ENCODE results near the gene BCKDHB. TPM values are rescaled to one million over a fixed set of nuclear protein-coding genes. Genes with fewer than 3 reads are reported as not detected.

Gene BCKDHB
- total RNA-seq, 1 donor from 2014 or later, result 16.6 TPM

GRCh38 chr6:80357674-80358073 lies 251.2 kb downstream of the BCKDHB start:
- Mint-ChIP-seq H3K27me3 (no peaks in the 10 kb centered on the region), H3K36me3 (ENCODE audit: low read depth) (peaks cover 6% of the 10 kb centered on the region), H3K4me3 (no peak overlapping the region), H3K27ac (no peak overlapping the region), H3K9me3 (no peaks in the 10 kb centered on the region), H3K4me1 (no peaks in the 10 kb centered on the region)
- POLR2A ChIA-PET, result no interaction called here
- intact Hi-C loops (cut with micrococcal nuclease), result no loop called here
- DNase-seq (no peak), ATAC-seq (ENCODE audit: low read depth) (no peak)
- TF ChIP-seq, protein P1, sequence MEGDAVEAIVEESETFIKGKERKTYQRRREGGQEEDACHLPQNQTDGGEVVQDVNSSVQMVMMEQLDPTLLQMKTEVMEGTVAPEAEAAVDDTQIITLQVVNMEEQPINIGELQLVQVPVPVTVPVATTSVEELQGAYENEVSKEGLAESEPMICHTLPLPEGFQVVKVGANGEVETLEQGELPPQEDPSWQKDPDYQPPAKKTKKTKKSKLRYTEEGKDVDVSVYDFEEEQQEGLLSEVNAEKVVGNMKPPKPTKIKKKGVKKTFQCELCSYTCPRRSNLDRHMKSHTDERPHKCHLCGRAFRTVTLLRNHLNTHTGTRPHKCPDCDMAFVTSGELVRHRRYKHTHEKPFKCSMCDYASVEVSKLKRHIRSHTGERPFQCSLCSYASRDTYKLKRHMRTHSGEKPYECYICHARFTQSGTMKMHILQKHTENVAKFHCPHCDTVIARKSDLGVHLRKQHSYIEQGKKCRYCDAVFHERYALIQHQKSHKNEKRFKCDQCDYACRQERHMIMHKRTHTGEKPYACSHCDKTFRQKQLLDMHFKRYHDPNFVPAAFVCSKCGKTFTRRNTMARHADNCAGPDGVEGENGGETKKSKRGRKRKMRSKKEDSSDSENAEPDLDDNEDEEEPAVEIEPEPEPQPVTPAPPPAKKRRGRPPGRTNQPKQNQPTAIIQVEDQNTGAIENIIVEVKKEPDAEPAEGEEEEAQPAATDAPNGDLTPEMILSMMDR (IDR thresholded peaks at IDR 0.05), result no peak
- CTCF ChIA-PET, result no interaction called here

GRCh38 chr6:80363501-80364122 lies 257.1 kb downstream of the BCKDHB start:
- H3K36me3 Mint-ChIP-seq (ENCODE audit: low read depth), result no peaks in the 10 kb centered on the region
- intact Hi-C loops (cut with micrococcal nuclease), result no loop called here
- ChIA-PET CTCF (no interaction called here), POLR2A (no interaction called here)
- no peaks in the 10 kb centered on the region for H3K27me3 Mint-ChIP-seq
- no peaks in the 10 kb centered on the region for H3K4me1 Mint-ChIP-seq
- no peak overlapping the region for H3K4me3 Mint-ChIP-seq
- no peak for ATAC-seq (ENCODE audit: low read depth)
- no peak overlapping the region for H3K27ac Mint-ChIP-seq
- peaks cover 3% of the 10 kb centered on the region for H3K9me3 Mint-ChIP-seq
- no peak for DNase-seq
- TF ChIP-seq, protein P1 (IDR thresholded peaks at IDR 0.05), result no peak

DNA sequence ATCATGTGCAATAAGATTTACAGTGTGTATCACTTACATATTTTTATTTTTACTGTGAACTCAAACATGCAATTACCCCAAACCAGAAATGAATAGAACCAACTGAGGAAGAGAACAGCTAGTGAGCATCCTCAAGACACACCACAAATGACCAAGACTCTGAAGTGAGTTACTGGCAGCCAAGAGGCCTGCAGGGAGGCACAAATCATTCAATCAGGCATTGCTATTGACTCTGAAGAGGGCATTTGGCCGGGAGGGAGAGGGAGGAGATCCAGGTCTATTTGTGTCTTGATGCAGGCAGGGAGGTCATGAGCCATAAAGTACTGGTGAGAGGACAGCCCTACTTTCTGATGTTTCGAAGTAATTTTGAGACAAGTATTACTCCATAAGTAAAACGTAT lies 257.7 kb downstream of the BCKDHB start:
- TF ChIP-seq, protein P1 (IDR thresholded peaks at IDR 0.05), result no peak
- intact Hi-C loops (cut with micrococcal nuclease), result no loop called here
- CTCF ChIA-PET, result no interaction called here
- H3K9me3 Mint-ChIP-seq, result peaks cover 3% of the 10 kb centered on the region
- no peak for ATAC-seq (ENCODE audit: low read depth)
- H3K27ac Mint-ChIP-seq, result no peak overlapping the region
- no peaks in the 10 kb centered on the region for H3K27me3 Mint-ChIP-seq
- H3K4me3 Mint-ChIP-seq, result no peak overlapping the region
- H3K36me3 Mint-ChIP-seq (ENCODE audit: low read depth), result no peaks in the 10 kb centered on the region
- POLR2A ChIA-PET, result no interaction called here
- H3K4me1 Mint-ChIP-seq, result no peaks in the 10 kb centered on the region
- DNase-seq, result no peak

DNA sequence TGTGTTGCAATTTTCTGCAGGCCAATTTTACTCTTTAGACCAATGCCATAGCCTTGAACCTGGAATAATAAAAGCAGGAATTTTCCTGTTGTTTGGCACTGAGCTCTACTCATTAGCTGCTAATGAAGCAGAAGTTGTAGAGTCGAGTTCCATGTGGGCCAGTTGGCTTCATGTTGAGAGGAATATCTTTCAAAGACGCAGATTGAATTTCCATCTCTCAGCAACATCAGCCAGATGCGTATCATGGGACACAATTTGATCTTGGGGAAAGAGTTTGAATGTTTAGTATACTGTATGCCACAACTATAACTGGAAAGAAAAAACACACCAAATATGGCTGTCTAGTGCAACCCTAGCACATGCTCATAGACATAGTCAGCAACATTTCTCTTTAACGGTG lies 259.6 kb downstream of the BCKDHB start:
- no peak overlapping the region for H3K27ac Mint-ChIP-seq
- DNase-seq (no peak), ATAC-seq (ENCODE audit: low read depth) (no peak)
- intact Hi-C loops (cut with micrococcal nuclease), result no loop called here
- ChIA-PET CTCF (no interaction called here), POLR2A (no interaction called here)
- H3K4me3 Mint-ChIP-seq, result no peak overlapping the region
- no peaks in the 10 kb centered on the region for H3K36me3 Mint-ChIP-seq (ENCODE audit: low read depth)
- no peaks in the 10 kb centered on the region for H3K27me3 Mint-ChIP-seq
- H3K9me3 Mint-ChIP-seq, result peaks cover 7% of the 10 kb centered on the region
- TF ChIP-seq, protein P1 (IDR thresholded peaks at IDR 0.05), result no peak
- H3K4me1 Mint-ChIP-seq, result no peaks in the 10 kb centered on the region

- H3K36me3 Mint-ChIP-seq (ENCODE audit: low read depth), result no peaks in the 10 kb centered on the region
- DNase-seq, result no peak
- H3K4me3 Mint-ChIP-seq, result no peak overlapping the region
- ATAC-seq (ENCODE audit: low read depth), result no peak
- H3K27ac Mint-ChIP-seq, result no peak overlapping the region
- peaks cover 10% of the 10 kb centered on the region for H3K9me3 Mint-ChIP-seq
- H3K4me1 Mint-ChIP-seq, result no peaks in the 10 kb centered on the region
- ChIA-PET CTCF (no interaction called here), POLR2A (no interaction called here)
- no peaks in the 10 kb centered on the region for H3K27me3 Mint-ChIP-seq
- intact Hi-C loops (cut with micrococcal nuclease), result no loop called here
- TF ChIP-seq, protein P1 (IDR thresholded peaks at IDR 0.05), result no peak
Measured at GRCh38 chr6:80366714-80367113, 260.2 kb downstream of the BCKDHB start.
